Measurements from ENCODE around the gene PREX1.

The PREX1 gene

DNA sequence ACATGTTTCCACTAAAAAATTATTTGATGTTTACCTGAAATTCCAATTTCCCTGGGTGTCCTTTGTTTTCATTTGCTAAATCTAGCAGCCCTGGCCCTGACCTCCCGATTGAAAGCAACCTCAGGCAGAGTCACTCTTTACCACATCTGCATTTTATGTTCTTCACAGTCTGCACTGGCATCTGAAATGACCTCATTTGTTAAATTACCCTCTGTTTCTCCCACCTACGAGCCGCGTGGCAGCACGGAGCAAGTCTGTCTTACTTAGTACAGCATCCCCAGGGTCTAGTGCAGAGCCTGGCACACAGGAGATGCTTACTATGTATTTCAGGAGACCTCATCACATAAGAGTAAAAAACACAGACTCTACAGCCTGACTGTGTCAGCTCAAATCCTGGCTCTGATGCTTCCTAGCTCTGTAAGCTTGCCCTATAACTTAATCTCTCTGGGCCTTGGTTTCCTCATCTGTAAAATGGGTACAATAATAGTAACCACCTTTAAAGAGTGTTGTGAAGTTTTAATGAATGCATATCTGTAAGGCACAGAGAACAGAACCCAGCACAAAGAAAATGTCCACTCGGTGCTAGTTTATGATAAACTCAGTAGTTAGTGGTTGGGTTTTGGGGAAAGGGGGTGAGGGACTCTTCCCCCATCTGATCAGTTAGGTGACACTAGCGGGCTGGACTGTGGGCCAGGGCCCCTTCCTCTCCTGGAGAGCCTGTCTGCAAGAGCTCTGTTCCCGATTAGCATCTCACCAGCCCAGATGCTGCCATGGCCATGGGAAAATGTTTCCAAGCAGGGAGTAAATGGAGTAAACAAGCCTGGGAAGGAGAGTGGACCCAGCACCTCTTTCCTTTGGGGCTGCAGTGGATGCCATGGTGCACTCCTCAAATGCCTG is 88.2 kb downstream of the PREX1 start:
- no peak for DNase-seq (ENCODE audit: low spot score)
- TF ChIP-seq, protein P1, sequence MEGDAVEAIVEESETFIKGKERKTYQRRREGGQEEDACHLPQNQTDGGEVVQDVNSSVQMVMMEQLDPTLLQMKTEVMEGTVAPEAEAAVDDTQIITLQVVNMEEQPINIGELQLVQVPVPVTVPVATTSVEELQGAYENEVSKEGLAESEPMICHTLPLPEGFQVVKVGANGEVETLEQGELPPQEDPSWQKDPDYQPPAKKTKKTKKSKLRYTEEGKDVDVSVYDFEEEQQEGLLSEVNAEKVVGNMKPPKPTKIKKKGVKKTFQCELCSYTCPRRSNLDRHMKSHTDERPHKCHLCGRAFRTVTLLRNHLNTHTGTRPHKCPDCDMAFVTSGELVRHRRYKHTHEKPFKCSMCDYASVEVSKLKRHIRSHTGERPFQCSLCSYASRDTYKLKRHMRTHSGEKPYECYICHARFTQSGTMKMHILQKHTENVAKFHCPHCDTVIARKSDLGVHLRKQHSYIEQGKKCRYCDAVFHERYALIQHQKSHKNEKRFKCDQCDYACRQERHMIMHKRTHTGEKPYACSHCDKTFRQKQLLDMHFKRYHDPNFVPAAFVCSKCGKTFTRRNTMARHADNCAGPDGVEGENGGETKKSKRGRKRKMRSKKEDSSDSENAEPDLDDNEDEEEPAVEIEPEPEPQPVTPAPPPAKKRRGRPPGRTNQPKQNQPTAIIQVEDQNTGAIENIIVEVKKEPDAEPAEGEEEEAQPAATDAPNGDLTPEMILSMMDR (IDR thresholded peaks at IDR 0.05; ENCODE audit: extremely low read depth, missing control alignments) = no peak

DNA sequence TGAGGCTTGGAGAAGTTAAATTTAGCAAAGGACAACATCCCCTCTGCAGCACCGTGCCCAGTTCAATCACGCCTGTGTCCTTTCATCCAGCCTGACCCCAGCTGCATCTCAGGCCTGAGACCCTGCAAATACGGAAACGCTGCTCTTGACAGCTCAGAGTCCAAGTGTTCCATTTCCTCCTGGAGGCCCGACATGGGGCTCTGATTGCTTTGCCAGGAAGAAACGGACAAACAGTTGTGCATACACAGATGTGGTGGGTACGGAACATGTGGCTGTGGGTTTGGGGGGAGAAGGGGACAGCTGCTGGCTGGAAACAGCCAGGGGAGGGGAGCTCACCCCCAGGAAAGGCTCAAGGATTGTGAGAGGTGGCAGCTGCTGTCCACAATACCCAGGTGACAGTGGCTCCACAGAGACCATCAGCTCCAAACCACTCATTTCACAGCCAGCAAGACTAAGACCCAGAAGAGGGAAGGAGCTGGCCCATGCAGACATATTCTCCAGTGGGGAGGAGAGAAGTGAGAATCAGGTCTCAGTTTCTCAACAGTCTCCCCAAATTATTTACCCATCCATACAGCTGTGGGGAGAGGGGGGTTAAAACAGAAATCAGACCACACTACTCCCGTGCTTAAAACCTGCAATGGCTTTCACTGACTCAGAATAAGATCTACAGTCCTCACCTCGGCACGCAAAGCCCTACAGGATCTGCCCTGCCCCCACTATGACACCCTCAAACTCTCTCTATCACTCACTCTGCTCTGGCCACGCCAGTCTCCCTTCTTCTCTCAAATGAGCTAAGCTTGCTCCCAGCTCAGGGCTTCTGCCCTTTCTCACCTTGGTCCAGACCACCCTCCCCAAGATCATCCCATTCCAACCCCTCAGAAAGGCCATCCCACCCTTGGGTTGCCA is 89.1 kb downstream of the PREX1 start:
- DNase-seq (ENCODE audit: low spot score) = peak; percentile 78
- TF ChIP-seq, protein P1 (IDR thresholded peaks at IDR 0.05; ENCODE audit: extremely low read depth, missing control alignments) = no peak

DNA sequence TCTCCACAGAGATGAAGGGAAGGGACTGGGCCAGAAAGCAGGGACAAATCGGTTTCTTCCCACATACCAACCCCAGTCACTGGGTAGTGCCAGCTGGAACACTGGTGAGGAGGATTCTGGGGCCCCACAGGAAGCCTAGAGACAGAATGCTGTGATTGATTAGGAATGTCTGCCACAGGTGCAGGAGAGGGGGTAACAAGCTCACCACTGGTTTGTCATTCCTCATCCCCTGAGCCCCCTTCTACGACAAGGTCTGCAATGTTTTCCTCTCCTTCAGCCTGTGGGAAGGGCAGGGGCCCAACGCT is 89.8 kb downstream of the PREX1 start:
- no peak for DNase-seq (ENCODE audit: low spot score)

DNA sequence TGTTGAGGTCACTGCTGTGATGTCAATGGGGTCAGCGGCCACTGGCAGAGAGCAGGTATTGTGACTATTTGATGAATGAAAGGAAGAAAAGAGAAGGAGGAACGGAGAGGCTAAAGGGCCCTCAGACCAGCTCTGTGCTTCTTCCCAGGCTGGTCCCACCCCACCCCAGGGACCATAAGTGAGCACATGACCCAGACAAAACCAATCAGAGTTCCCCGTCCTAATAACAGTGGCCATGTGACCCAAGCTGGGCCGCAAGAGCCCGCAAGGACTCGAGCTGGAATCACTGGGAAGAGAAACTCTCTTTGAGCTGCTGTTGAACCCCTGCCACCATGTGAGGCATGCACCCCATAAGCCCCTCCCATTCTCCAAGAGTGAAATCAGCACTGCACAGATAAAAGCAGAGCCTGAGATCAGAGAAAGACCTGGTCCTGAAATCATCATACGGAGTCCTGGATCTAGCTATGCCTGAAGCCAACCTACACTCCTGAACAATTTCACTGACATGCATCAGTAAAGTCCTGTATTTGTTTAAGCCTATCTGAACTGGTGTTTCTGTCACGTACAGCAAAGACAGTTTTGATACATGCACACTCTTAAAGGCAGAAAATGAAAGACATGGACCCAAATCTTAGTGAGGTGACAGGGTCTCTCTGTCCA is 90.2 kb downstream of the PREX1 start:
- DNase-seq (ENCODE audit: low spot score) = no peak
- TF ChIP-seq, protein P1 (IDR thresholded peaks at IDR 0.05; ENCODE audit: extremely low read depth, missing control alignments) = no peak

More for the DNA sequence above, 89.8 kb downstream of the PREX1 start:
- TF ChIP-seq, protein P1 (IDR thresholded peaks at IDR 0.05; ENCODE audit: extremely low read depth, missing control alignments) = no peak

DNA sequence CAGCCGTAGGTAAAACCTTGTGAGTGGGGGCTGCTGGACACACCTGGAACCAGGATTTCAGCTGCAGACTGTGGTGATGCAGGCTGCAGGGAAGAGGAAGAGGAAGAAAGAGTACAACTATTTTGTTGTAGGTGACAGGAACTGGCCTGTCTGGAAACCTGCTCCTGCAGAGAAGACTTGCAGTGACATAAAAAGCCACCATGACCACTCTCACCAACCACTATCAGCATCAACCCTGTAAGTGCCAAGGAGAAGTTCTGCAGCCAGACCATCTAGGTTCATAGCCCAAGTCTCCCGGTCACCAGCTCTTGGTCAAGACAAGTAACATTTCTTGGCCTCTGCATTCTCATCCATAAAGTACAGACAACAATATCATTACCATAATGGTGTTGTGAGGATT is 91.2 kb downstream of the PREX1 start:
- DNase-seq (ENCODE audit: low spot score) = no peak
- TF ChIP-seq, protein P1 (IDR thresholded peaks at IDR 0.05; ENCODE audit: extremely low read depth, missing control alignments) = no peak

DNA sequence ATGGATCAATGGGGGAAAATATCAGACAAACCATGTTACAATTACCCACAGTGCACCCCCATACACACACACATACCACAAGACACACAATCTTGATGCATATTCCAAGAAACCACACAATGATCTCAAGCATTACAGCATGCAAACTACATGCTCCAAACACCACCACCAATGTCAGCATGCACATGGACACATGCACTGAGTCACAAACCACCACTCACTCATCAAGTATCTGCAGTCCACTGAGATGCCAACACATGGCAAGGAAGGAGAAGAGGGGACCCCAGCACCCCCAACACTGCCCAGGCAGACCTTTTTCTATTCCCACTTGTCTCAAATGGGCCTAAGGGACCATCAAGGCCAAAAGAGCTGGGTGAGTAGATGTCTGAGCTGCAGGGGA is 91.6 kb downstream of the PREX1 start:
- TF ChIP-seq, protein P1 (IDR thresholded peaks at IDR 0.05; ENCODE audit: extremely low read depth, missing control alignments) = no peak
- no peak for DNase-seq (ENCODE audit: low spot score)

Measured in GM20000 (cell line).